Mammary epithelial cell (primary cell): Measurements from ENCODE around the gene MC3R.

Experiments
- CTCF ChIP-seq, 2 donors: IDR thresholded peaks in 1 of 2; conservative IDR thresholded peaks in 1 of 2; 2 replicates each; pipeline ENCODE4 v1.5.1; 2011 to 2012; ENCODE audit warnings: inconsistent platforms in 2 of 2, low read length in 2 of 2, mild to moderate bottlenecking in 2 of 2, control low read depth in 1 of 2, low read depth in 1 of 2; ENCODE audit not compliant: insufficient read depth in 1 of 2; ENCODE audit errors: extremely low read depth in 1 of 2
- EZH2 ChIP-seq: IDR thresholded peaks from 2 replicates; pipeline ENCODE4 v1.6.1; 2012; ENCODE audit warnings: low read length, inconsistent platforms, borderline replicate concordance

- TF ChIP-seq CTCF (conservative IDR thresholded peaks at IDR 0.05 in 1 of 2, IDR thresholded peaks at IDR 0.05 in 1 of 2; ENCODE audit: extremely low read depth in 1 of 2, insufficient read depth in 1 of 2, low read depth in 1 of 2, low read length in 2 of 2) (no peak), EZH2 (no peak)
Observed at GRCh38 chr20:56217829-56218228, 30.7 kb upstream of the MC3R start.
